Stomach smooth muscle (tissue), 2 donors: ENCODE data around the gene TMEM269.
A peak's percentile ranks its signal among the peaks of the same experiment; 100 is the strongest.

Experiments
- H3K27ac ChIP-seq: one replicate; pipeline ENCODE4 v1.7.0; 2013; ENCODE audit warnings: mild to moderate bottlenecking, low read length, inconsistent platforms
- H3K27me3 ChIP-seq, 2 donors: one replicate each; pipeline ENCODE4 v1.7.0; 2013; ENCODE audit warnings: low read length in 2 of 2; ENCODE audit not compliant: insufficient read depth in 2 of 2, control insufficient read depth in 1 of 2
- H3K36me3 ChIP-seq, 2 donors: one replicate each; pipeline ENCODE4 v1.7.0; 2013; ENCODE audit warnings: low read length in 2 of 2; ENCODE audit not compliant: control insufficient read depth in 2 of 2, insufficient read depth in 2 of 2
- H3K4me1 ChIP-seq: one replicate; pipeline ENCODE4 v1.7.0; 2013; ENCODE audit warnings: low read length; ENCODE audit not compliant: control insufficient read depth, insufficient read depth
- H3K4me3 ChIP-seq, 2 donors: one replicate each; pipeline ENCODE4 v1.7.0; 2013; ENCODE audit warnings: low read length in 2 of 2
- H3K9ac ChIP-seq, 2 donors: one replicate each; pipeline ENCODE4 v1.7.0; 2013; ENCODE audit warnings: low read length in 2 of 2, mild to moderate bottlenecking in 1 of 2
- H3K9me3 ChIP-seq, 2 donors: one replicate each; pipeline ENCODE4 v1.7.0; 2013; ENCODE audit warnings: low read length in 2 of 2; ENCODE audit not compliant: control insufficient read depth in 2 of 2
- donor health status: healthy.
- donor health status: Pancreatic carcinoma.

Gene TMEM269

DNA sequence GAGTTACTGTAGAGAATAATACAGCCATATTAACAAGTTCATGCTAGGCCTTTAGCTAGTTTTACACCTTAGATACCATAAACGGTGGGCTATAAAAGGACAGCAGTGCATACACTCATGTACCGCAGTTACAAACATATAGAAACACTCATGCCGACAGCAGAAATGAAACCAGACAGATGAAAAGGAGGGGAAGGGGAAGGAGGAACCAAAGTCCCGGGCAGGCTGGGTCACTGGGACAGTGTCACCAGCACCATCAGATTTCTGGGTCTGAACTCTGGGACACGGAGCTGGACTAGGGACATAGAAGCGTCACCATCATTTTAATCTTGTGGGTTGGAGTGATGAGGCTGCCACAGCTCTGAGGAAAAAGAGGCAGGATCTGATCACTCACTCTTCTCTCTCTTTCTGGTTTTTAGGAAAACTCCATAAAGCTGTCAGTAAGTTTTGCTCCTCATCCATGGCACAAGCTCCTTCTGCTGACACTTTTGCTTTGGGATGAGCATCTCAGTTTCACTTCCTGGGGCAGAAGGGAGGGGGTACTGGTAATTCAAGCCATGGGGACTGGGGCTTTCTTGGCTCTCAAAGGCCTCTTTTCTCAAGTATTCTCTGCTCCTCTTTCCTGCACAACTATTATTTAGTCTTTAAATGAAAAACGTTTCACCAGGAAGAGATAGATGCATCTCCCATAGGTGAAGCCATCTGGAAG, 53.8 kb downstream of the TMEM269 start:
- Histone ChIP-seq H3K36me3 (peaks cover 3 to 16% of the 10 kb centered on the region in 2 donors), H3K4me1 (no peaks in the 10 kb centered on the region), H3K4me3 (no peak overlapping the region), H3K9me3 (no peaks in the 10 kb centered on the region), H3K9ac (no peak overlapping the region), H3K27ac (no peak overlapping the region), H3K27me3 (no peaks in the 10 kb centered on the region)

DNA sequence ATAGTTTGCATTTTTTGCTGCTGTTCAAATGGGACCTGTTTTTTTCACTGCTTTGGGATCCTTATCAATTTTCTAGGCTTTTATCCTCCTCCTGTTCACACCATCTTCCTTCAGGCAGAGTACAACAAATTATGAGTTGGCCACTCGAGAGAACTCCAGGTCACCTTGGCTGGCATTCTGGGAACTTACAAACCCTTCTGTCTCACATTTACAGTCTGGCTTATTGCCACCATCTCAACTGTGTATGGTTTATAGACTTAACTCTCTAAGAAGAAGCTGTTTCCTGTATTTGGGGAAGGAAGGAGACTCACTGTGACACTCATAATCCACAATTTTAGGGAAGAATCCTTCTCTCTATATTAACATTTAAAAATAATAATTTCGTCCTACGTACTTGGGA, 56.2 kb downstream of the TMEM269 start:
- Histone ChIP-seq H3K27ac (no peak overlapping the region), H3K36me3 (peaks cover 3 to 15% of the 10 kb centered on the region in 2 donors), H3K4me3 (no peak overlapping the region), H3K9ac (no peak overlapping the region), H3K4me1 (no peaks in the 10 kb centered on the region), H3K9me3 (no peaks in the 10 kb centered on the region), H3K27me3 (no peaks in the 10 kb centered on the region)

DNA sequence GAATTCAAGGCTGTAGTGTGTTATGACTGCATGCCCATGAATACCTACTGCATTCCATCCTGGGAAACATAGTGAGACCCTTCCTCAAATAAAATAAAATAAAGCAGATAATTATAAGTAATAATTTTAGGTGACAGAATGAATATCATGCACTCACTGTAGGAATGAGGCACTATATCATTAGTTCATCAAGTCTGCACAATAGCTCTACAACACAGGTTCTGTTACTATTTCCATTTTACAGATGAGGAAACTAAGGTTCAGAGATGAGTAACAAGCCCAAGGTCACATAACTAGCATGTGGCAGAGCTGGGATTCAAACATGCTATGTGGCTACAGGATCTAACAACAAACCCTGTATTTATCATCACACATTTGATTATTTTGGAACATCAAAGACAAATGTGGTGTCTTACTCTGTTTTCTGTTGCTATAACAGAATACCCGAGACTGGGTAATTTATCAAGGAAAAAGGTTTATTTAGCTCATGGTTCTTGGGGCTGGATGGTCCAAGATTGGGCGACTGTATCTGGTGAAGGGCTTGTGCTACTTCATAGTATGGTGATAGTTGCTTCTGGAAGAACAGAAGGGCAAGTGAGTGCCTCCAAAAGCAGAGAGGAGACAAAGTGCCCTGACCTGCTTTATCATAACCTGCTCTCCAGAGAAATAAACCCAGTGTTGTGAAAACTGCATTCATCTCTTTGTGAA, 56.8 kb downstream of the TMEM269 start:
- Histone ChIP-seq H3K27me3 (no peaks in the 10 kb centered on the region), H3K4me1 (no peaks in the 10 kb centered on the region), H3K4me3 (no peak overlapping the region), H3K27ac (no peak overlapping the region), H3K9ac (no peak overlapping the region), H3K9me3 (no peaks in the 10 kb centered on the region), H3K36me3 (peaks cover 3 to 15% of the 10 kb centered on the region in 2 donors)

DNA sequence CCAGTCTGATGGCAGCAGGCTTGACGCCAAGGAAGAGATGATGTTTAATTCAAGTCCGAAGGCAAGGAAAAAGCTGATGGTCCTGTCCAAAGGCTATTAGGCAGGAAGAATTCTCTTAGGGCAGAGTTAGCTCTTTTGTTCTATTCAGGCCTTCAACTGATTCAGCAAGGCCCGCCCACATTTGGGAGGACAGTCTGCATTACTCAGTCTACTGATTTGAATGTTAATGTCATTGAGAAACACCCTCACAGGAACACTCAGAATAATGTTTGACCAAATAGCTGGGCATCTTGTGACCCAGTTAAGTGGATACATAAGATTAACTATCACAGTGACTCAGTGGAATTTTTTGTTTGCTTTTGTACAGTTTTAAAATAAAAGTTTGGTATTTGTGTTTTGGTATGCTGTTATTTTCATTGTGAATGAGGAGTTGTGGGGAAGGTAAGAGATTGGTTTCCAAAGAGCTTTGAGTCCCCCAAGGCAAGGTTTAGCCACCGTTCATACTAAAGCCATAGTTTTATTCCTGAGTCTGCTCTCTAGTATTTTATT, 59.9 kb downstream of the TMEM269 start:
- no peaks in the 10 kb centered on the region for H3K9me3 ChIP-seq
- H3K9ac ChIP-seq, result no peak overlapping the region
- H3K27me3 ChIP-seq, result no peaks in the 10 kb centered on the region
- H3K27ac ChIP-seq, result no peak overlapping the region
- peaks cover 8% of the 10 kb centered on the region for H3K4me1 ChIP-seq
- H3K36me3 ChIP-seq, result peaks cover 3 to 17% of the 10 kb centered on the region in 2 donors
- H3K4me3 ChIP-seq, result no peak overlapping the region

DNA sequence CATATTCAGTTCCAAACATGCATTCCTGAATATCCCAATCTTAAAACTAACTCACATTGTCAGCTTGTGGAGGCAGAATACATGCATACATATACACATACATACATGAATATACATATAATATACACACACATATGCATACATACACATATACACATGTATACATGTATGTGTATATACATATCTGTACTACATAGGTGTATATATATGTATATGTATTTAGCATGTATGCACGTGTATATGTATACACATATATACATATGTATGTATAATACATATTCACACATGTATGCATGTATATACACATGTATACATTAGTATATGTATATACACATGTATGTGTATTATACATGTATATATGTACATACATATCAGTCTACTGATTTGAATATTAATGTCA, 60.4 kb downstream of the TMEM269 start:
- Histone ChIP-seq H3K9me3 (no peaks in the 10 kb centered on the region), H3K27me3 (no peaks in the 10 kb centered on the region), H3K4me1 (peaks cover 8% of the 10 kb centered on the region), H3K9ac (no peak overlapping the region), H3K27ac (no peak overlapping the region), H3K4me3 (no peak overlapping the region), H3K36me3 (peaks cover 6 to 21% of the 10 kb centered on the region in 2 donors)

DNA sequence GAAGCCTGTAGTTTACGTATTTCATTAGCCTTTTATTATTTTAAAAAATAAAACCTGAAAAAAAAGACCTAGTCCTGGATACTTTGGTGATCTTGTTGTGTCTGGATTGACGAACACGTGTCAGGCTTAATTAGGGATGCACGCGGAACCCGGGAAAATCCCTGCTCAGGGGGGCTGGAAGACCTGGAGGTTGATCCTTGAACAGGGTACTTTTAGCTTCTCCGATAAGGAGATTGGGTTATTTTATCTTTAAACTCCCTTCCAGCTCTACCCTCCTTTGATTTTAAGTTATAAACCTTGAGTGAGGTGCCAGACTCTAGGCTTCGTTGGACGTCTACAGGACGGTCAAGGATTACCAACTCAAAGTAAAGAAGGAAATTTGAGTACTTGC, 61.1 kb downstream of the TMEM269 start:
- Histone ChIP-seq H3K4me3 (peak overlapping the region; percentile 82 to 96), H3K4me1 (peaks cover 8% of the 10 kb centered on the region), H3K27ac (no peak overlapping the region), H3K27me3 (no peaks in the 10 kb centered on the region), H3K9ac (peak overlapping the region; percentile 74 to 79), H3K9me3 (no peaks in the 10 kb centered on the region), H3K36me3 (peaks cover 11 to 24% of the 10 kb centered on the region in 2 donors)

DNA sequence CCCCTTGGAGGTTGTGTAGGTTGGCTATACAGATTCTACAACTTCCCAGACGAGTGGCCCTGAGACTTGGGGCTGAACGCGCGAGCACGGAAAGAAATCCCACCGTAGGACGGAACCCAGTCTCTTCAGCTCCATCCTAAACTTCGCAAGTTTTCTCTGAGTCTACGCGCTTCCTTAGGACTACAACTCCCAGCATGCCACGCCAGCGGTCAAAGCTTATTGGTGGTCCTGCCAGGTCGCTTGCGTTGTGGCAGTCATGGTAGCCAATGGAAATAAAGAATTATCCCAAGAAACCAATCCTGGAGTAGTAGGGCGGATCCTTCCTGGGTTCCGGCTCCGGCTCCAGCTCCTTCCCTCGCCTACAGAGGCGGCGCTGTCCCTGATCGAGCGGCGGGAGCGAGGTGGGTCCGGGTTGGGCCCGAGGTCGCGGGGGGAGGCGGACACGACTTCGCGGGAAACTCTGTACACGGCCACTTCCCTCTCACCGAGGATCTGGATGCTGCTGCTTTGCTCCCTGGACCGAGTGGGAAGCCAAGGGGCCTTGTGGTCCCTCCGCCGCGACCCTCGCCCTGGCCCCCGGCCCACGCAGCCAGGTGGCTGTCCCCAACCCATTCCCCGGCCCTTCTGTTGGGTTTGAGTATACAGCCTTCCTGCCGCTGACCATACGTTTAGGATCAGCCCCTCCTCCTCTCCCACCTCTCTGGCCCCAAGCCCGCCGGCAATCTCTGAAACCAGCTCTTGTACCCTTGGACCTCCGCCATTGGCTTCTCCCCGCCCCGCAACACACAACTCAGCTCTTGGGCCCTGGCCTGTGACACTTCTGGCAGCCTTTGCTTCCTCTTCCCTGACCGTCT, 61.7 kb downstream of the TMEM269 start, which contains the start of gene ZNF691:
TSS of gene ZNF691 (plus strand) at position 357 of the 854 bp plus-strand sequence. CDS start 3,046 bp downstream, outside the sequence.
- H3K9ac ChIP-seq, result peak within 1 kb of the TSS; percentile 79 to 94
- peaks cover 0 to 3% of the 10 kb centered on the region in 2 donors for H3K9me3 ChIP-seq
- peak within 1 kb of the TSS; percentile 60 for H3K27ac ChIP-seq
- H3K4me1 ChIP-seq, result peaks cover 8% of the 10 kb centered on the region
- H3K27me3 ChIP-seq, result no peaks in the 10 kb centered on the region
- H3K4me3 ChIP-seq, result peak within 1 kb of the TSS; percentile 82 to 96
- peaks cover 17 to 28% of the 10 kb centered on the region in 2 donors for H3K36me3 ChIP-seq

DNA sequence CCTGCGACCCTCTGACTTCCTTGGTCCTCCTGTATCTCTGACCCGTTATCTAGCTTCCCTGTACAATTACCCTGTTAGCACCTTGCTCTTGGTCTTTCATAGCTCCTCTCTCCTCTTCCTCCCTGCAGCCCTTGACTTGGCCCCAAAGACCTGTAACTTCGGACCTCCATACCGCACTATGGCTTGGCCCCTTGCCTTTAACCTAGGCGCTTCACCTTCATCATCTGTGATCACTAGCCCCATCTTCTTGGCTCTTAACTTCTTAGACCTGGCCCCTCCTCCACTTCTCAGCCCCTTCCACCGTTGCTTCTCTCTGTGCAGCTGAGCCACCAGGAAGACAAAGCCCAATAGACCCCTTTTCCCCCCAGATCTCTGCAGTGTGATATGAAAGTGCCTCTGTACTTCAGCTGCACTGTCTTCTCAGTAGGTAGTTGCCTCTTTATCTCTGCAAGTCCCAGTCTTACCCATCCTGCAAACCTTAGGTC, 62.4 kb downstream of the TMEM269 start:
- Histone ChIP-seq H3K4me1 (peaks cover 8% of the 10 kb centered on the region), H3K27ac (peak overlapping the region; percentile 60), H3K4me3 (peak overlapping the region; percentile 82 to 96), H3K9ac (peak overlapping the region; percentile 79 to 94), H3K9me3 (peaks cover 0 to 5% of the 10 kb centered on the region in 2 donors), H3K36me3 (peaks cover 22 to 32% of the 10 kb centered on the region in 2 donors), H3K27me3 (no peaks in the 10 kb centered on the region)

DNA sequence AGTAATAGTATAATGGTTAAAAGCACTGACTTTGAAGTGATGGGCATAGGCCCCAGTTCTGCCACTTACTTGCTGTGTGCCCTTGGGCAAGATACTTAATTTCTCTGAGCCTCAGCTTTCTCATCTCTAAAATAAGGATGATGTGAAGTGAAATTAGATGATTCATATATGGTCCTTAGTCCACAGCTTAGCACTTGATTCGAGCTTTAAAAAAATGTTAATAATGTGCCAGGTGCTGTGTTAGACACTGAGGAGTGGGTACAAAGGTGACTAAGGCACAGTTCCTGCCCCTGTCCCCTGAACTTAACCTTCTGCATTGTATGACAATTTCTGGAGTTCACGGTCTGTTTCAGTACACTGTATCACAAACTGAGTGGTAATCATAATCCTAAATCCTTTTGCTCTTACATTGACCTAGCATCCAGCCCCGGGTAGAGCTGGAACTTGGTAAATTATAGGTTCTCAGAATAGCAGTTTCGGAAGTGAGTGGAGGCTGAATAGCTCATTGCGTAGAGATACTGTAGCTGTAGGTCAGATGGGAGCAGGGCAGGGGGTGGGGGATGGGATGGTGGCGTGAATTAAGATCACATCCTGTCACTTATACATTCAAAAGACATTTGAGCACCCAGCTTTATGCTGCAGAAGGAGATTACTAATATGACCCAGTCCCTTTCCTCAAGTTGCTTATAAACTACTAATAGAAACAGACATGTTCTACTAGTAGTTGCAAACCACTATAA, 63.1 kb downstream of the TMEM269 start:
- H3K9ac ChIP-seq, result peak overlapping the region in 1 of 2 donors; percentile 79
- no peak overlapping the region for H3K27ac ChIP-seq
- H3K4me1 ChIP-seq, result peaks cover 8% of the 10 kb centered on the region
- peak overlapping the region; percentile 82 to 96 for H3K4me3 ChIP-seq
- peaks cover 22 to 25% of the 10 kb centered on the region in 2 donors for H3K36me3 ChIP-seq
- H3K9me3 ChIP-seq, result peaks cover 0 to 5% of the 10 kb centered on the region in 2 donors
- H3K27me3 ChIP-seq, result no peaks in the 10 kb centered on the region
